Neuron (in vitro differentiated cells): Measurements from ENCODE around the gene TPGS1.
A peak's percentile ranks its signal among the peaks of the same experiment; 100 is the strongest.

Experiments used
- H2AFZ ChIP-seq: one replicate; pipeline ENCODE4 v1.6.1; 2013; ENCODE audit warnings: low read depth, mild to moderate bottlenecking, inconsistent platforms, low read length, moderate library complexity
- H3K27me3 ChIP-seq: one replicate; pipeline ENCODE4 v1.6.1; 2013; ENCODE audit warnings: low read length; ENCODE audit not compliant: insufficient read depth
- H3K36me3 ChIP-seq: one replicate; pipeline ENCODE4 v1.6.1; 2013; ENCODE audit warnings: low read length; ENCODE audit not compliant: insufficient read depth
- H3K4me1 ChIP-seq: one replicate; pipeline ENCODE4 v1.6.1; 2013; ENCODE audit warnings: low read length; ENCODE audit not compliant: insufficient read depth
- H3K4me3 ChIP-seq: 2 replicates; pipeline ENCODE4 v1.5.1; 2013; ENCODE audit warnings: mild to moderate bottlenecking, low read length, moderate library complexity
- H3K9me3 ChIP-seq: one replicate; pipeline ENCODE4 v1.6.1; 2013; ENCODE audit warnings: low read length

TPGS1 gene

GRCh38 chr19:525857-526419 lies 18.6 kb downstream of the TPGS1 start:
- no peaks in the 10 kb centered on the region for H3K9me3 ChIP-seq
- H3K36me3 ChIP-seq: no peaks in the 10 kb centered on the region
- H2AFZ ChIP-seq: no peak overlapping the region
- no peak overlapping the region for H3K4me3 ChIP-seq
- no peaks in the 10 kb centered on the region for H3K27me3 ChIP-seq
- peaks cover 5% of the 10 kb centered on the region for H3K4me1 ChIP-seq

GRCh38 chr19:530134-531008 lies 23.1 kb downstream of the TPGS1 start:
- peak overlapping the region; percentile 66 for H3K4me3 ChIP-seq

GRCh38 chr19:531009-531752 lies 23.9 kb downstream of the TPGS1 start:
- Histone ChIP-seq H2AFZ (peak overlapping the region; percentile 77), H3K27me3 (no peaks in the 10 kb centered on the region), H3K4me1 (peaks cover 15% of the 10 kb centered on the region), H3K36me3 (peaks cover 16% of the 10 kb centered on the region), H3K4me3 (peak overlapping the region; percentile 89), H3K9me3 (no peaks in the 10 kb centered on the region)

More at GRCh38 chr19:530134-531008, 23.1 kb downstream of the TPGS1 start:
- peak overlapping the region; percentile 77 for H2AFZ ChIP-seq
- peaks cover 18% of the 10 kb centered on the region for H3K4me1 ChIP-seq
- H3K27me3 ChIP-seq: no peaks in the 10 kb centered on the region
- H3K9me3 ChIP-seq: no peaks in the 10 kb centered on the region
- H3K36me3 ChIP-seq: peaks cover 8% of the 10 kb centered on the region

- H2AFZ ChIP-seq: peak within 1 kb of the TSS; percentile 77
- H3K4me1 ChIP-seq: peaks cover 13% of the 10 kb centered on the region
- H3K27me3 ChIP-seq: no peaks in the 10 kb centered on the region
- peak within 1 kb of the TSS; percentile 89 for H3K4me3 ChIP-seq
- H3K9me3 ChIP-seq: no peaks in the 10 kb centered on the region
- peaks cover 24% of the 10 kb centered on the region for H3K36me3 ChIP-seq
Measured at GRCh38 chr19:531753-532560, 24.7 kb downstream of the TPGS1 start, which contains the start of gene CDC34. CDC34 (plus strand) TSS chr19:531760; CDS start chr19:531932, 172 bp downstream.

GRCh38 chr19:532561-533363 lies 25.5 kb downstream of the TPGS1 start:
- Histone ChIP-seq H3K36me3 (peaks cover 26% of the 10 kb centered on the region), H3K4me1 (peaks cover 13% of the 10 kb centered on the region), H3K4me3 (peak overlapping the region; percentile 89), H3K9me3 (no peaks in the 10 kb centered on the region), H3K27me3 (no peaks in the 10 kb centered on the region), H2AFZ (no peak overlapping the region)

GRCh38 chr19:533364-534058 lies 26.2 kb downstream of the TPGS1 start:
- no peaks in the 10 kb centered on the region for H3K9me3 ChIP-seq
- peaks cover 13% of the 10 kb centered on the region for H3K4me1 ChIP-seq
- H3K27me3 ChIP-seq: no peaks in the 10 kb centered on the region
- H3K36me3 ChIP-seq: peaks cover 34% of the 10 kb centered on the region
- H3K4me3 ChIP-seq: peak overlapping the region; percentile 89
- no peak overlapping the region for H2AFZ ChIP-seq

- no peak overlapping the region for H2AFZ ChIP-seq
- no peaks in the 10 kb centered on the region for H3K27me3 ChIP-seq
- peaks cover 13% of the 10 kb centered on the region for H3K4me1 ChIP-seq
- H3K36me3 ChIP-seq: peaks cover 39% of the 10 kb centered on the region
- no peaks in the 10 kb centered on the region for H3K9me3 ChIP-seq
- H3K4me3 ChIP-seq: no peak overlapping the region
Measured at GRCh38 chr19:534088-534487, 26.8 kb downstream of the TPGS1 start.

- no peaks in the 10 kb centered on the region for H3K27me3 ChIP-seq
- peaks cover 46% of the 10 kb centered on the region for H3K36me3 ChIP-seq
- no peaks in the 10 kb centered on the region for H3K9me3 ChIP-seq
- no peak overlapping the region for H3K4me3 ChIP-seq
- no peak overlapping the region for H2AFZ ChIP-seq
- H3K4me1 ChIP-seq: peaks cover 13% of the 10 kb centered on the region
Measured at GRCh38 chr19:535017-535835, 27.9 kb downstream of the TPGS1 start.

GRCh38 chr19:536031-536880 lies 29.0 kb downstream of the TPGS1 start:
- Histone ChIP-seq H2AFZ (no peak overlapping the region), H3K9me3 (no peaks in the 10 kb centered on the region), H3K4me1 (peaks cover 13% of the 10 kb centered on the region), H3K27me3 (no peaks in the 10 kb centered on the region), H3K36me3 (peaks cover 51% of the 10 kb centered on the region), H3K4me3 (no peak overlapping the region)

- no peak overlapping the region for H2AFZ ChIP-seq
- H3K27me3 ChIP-seq: no peaks in the 10 kb centered on the region
- no peaks in the 10 kb centered on the region for H3K9me3 ChIP-seq
- no peak overlapping the region for H3K4me3 ChIP-seq
- H3K36me3 ChIP-seq: peaks cover 58% of the 10 kb centered on the region
- H3K4me1 ChIP-seq: peaks cover 13% of the 10 kb centered on the region
Measured at GRCh38 chr19:536881-537404, 29.6 kb downstream of the TPGS1 start.
